ENCODE results near the gene AGAP2.
"Not testable (repeated sequence)": the region's sequence is repeated elsewhere in the genome, so short reads cannot be mapped to it uniquely, and the experiment has no call there.

AGAP2 gene

DNA sequence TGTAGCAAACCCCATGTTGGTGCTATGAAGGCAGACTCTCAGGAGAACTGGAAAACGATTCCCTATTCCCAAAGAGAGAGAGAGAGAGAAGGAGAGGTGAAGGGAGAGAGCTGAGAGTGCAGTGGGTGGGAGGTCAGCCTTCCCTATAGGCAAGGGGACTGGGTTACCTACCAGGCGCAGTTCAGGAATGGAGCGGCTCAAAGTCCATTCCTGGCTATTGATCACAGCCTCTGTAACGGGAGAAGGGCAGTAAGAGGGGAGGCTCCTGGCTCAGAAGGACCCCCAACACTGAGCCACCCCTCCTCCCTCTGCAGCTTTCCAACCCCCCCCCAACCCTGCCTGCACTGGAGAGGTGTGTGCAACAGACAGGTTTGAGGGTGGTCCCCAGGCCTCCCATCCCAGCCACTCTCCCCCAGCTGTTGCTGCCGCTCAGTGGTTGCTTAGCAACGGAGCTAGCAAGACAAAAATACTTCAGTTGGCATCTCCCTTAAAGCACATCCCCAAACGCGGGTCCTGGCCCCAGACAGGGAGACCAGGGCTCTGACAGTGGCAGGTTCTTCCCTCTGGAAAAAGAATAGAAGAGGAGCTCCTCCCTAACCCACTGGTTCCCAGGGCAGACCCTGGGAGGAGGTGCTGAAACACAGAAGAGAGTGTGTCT is 3.2 kb downstream of the AGAP2 start:
- DNase-seq, result no peak

DNA sequence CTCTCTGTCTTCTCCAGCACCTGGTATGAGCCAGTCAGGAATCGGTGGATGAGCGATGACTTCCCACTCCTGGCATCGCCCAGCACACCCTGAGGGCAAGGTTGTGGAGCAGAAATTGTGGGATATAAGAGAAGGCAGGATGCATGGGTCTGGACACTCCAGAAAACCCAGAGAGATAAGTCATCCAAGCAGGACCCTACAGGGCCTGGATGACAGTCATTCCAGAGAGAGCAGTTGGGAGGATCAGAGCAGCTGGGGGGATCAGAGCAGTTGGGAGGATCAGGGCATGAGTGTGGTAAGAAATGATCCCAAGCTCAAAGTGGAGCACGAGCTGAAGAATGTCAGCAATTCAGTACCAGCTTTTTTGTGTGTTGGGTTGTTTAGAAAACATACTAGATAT is 4.0 kb downstream of the AGAP2 start:
- DNase-seq, result no peak

DNA sequence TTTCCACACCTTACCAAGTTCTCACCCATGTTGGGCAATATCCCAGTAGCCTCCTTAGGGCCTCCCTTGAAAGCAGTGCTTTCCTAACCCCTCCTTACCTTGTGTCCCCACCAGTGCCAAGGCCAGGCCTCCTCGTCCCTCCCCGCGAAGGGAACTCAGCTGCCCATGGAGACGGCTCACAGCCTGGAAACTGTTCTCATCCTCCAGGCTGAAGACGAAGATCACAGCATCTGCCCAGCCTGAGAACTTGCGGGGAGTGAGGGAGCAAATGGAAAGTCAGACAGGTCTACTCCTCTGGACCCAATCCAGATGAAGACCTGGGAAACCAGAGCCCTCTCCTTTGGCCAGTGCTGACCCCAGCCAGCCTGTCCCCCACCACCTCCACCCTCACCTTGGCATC is 4.6 kb downstream of the AGAP2 start:
- DNase-seq, result no peak

DNA sequence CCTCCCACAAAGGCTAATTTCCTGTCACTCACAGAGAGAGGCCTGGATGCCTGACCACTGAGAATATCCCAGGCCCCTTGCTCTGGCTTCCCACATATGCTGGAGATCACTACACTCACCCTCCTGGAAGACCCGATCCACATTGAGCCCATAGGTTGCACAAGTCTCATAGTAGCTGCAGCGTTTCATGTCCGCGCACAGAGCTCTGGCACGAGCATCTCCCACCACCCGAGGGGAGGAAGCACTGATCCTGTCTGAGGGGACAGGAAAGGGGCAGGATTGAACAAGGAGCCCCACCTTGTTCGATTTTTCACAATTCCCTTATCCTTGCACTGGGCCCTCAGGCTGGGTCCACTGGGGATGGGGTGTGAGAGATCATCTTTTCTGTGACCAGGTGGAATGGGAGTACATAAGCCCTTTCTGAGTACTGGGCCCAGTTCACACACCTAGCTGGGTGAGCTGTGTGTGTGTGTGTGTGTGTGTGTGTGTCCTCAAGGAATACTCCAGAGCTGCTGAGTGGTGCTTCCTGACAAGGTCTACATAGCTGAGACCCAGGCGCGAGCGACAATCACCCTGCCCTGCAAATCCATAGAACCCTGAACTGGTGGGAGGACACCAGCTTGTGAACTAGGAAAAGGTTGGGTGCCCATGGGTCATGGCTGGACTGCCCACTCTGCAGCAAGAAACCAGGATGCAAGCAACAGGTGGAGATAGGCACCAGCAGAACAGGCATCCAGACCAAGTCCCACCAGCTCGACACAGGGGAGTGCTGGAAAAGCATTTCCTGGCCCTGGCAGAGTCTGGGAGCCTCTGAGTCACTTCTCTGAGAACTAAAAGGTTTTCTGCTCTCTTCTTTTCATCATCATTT is 5.6 kb downstream of the AGAP2 start:
- no peak for DNase-seq

DNA sequence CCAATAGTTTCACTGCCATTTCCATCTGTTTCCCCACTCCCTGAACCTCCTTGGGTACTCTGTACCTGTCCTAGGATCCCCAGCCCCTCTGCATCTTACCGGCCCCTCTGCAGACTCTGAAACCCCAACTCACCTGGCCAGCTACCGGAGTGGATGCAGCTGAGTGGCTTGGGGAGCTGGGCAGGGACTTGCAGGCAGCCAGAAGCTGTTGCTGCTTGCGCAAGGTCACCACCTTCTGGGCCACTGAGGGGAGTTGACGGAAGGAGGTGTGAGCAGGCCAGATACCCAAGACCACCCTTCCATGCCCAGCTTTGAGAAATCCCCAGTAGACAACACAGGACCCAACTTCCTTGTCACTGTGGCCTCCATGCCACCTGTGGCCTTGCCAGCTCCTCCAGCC is 6.3 kb downstream of the AGAP2 start:
- no peak for DNase-seq

DNA sequence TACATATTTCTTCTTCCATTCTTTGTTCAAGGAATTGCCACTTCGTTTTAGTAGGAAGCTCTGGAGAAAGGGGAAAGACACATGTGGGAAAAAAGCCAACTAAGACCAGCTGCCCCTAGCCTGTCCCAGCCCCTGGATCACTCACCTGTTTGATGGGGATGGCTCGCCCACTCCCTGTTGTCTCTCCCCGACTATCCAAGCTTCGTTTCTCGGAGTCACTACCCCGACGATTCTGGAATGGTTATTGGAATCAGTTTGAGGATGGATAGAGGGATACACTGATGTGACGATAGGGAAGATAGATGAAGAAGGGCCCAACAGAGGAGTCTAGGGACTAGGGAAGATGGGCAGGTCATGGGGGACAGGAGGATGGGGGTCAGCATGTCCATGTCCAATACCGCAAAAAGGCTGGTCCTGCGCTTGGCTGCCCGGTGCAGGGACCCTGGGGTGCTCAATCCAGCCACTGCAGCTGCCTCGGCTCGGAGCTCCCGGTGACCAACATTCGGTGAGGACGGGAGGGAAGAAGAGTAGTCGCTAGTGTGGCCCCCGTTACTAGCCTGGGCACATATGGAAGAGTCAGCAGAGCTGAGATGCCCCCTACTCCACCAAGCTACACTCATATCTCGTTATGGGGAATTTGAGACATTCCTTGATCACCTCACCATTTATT is 7.0 kb downstream of the AGAP2 start:
- DNase-seq, result no peak

DNA sequence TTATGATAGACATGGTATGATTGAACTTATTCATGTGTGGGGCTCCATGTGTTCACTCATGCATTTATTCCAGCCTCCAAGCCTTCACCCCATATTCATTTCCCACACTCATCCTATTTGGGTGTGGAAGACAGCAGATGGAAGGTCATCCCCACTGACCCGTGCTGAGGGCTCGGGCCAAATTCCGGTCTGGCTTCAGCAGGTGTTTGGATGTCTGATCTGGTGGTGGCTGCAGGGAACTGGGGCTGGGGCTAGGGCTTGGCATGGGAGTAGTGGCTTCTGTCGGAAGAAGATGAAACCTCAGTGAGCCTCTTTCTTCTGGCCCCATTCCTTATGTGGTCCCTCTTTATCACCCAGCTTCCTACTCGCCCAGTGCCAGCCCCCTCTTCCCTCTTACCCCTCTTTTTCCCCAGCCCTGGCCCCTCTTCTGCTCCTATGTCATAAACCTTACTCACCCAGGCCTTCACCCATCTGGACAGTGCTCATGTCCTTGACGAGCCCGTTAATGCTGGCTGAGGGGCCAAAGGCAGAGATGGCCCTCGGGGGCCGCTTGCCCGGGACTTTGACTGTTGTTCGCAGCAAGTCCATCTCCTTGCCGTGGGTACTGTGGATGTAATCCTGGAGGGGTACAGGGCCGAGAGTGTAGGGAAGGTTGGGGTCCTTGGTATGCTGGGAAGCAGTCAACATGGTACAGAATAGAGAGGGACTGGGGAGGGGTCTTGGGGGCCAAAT is 8.0 kb downstream of the AGAP2 start:
- DNase-seq, result no peak

DNA sequence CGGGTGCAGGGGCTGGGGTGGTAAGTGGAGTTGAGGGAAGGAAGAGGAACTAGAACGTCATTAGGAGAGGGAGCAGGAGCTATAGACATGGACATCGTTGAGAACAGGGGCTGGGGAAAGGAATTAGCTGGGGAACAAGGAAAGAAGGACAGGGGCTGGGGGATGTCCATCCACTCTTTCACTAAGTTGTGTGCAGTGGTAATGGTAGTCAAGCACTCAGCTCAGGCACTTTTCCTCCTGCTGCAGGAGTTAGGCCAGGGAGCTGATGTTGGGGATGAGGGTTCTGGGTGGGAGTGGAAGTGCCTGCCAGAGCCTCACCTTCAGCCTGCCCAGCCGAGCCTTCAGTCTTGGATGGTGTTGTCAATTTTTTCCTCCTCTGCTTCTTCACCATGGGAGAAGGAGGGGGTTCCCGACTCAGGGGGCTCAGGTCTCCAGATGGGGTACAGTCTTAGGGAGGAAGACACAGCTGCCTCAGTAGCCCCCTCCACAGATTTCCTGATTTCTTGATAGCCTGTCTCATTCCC is 9.2 kb downstream of the AGAP2 start:
- no peak for DNase-seq

DNA sequence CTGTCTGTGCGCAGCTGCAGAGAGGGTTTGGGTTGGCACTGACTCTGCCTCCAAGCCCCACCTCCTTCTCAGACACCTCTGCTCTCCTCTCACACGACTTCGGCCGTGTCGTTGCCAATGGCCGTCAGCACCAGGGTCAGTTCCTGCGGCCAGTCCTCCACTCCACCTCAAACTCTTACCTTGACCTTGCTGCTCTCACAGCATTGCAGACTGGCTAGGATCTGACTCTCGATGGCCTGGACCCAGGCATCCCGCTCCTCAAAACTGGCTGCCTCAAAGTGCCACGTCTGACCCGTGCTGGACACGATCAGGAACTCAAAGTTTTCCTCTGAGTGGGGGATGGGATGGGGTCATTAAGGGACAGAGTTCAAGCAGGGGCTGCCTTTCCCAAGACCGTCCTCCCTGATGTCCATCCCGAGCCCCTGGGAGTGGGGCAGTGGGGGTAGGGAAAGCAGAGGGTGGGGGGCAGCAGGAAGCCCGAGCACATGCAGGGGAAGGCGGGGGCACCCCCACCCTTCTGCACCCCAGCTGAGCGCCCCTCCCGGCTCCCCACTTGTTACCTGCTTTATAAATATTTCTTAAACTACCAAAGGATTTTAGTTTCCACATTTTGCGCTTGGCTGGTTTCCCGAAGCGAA is 10.7 kb downstream of the AGAP2 start:
- DNase-seq, result no peak

DNA sequence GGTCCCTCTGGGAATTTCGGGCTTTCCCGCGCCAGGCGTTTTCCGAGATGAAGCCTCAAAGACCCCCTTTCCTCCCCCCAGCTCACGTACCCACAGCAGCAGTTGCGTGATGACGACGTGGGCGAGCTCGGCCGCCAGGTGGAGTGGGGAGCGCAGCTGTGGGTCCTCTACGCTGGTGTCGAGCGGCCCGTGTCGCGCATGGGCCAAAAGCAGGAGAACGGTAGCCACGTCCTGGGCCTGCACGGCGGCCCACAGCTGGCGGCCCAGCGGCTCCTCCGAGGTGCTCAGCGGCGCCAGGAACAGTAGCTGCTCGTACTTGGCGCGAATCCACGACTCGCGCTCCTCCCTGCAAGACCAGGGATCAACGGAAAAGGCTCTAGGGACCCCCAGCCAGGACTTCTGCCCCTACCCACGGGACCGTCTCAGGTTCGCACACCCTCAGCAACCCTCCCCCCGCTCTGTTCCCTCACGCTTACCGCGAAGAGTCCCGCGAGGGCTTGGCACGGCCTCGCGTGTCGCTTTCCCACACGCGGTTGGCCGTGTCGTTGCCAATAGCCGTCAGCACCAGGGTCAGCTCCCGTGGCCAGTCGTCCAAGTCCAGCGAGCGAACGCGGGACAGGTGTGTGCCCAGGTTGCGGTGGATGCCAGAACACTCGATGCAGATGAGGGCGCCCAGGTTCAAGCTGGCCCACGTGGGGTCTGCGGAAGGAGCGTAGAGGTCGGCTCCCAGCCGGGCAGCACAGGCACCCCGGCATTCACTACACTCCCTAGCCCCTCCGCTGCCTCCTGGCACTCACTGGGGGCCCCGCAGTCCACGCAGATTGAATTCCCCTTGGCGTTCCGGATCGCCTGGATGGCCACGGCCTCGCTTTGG is 11.4 kb downstream of the AGAP2 start:
- DNase-seq, result no peak

DNA sequence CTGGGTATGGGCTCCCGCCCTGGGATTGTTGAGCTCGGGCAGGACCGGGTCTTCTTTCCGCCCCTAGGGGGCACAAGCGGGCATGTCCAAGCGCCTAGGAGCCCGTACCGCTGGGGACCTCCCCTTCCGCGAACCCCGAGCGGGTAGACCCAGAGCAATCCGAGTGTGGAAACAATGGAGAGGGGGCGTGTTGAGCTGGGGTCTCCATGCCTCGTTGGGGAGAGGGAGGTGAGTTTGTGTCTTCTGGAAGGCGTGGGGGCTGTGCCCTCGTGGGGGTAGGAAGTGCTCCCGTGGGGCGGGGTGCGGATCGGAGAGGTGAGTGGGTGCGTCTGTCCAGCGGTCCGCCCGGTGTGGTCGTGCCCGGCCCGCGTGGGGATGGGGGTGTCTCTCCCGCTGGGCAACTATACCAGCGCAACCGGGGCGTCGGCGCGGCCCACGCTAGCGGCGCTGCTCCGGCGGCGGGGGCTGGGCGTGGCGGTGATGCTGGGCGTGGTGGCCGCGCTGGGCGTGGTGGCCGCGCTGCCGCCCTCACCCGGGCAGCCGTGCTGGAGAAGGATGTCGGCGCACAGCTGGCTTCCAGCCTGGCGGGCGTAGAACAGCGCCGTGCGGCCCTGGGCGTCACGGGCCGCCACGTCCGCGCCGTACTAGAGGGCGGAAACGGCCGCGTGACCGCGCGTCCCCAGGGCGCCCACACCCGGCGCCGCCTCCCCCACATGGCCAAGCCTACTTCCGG is 12.2 kb downstream of the AGAP2 start:
- DNase-seq, result no peak

DNA sequence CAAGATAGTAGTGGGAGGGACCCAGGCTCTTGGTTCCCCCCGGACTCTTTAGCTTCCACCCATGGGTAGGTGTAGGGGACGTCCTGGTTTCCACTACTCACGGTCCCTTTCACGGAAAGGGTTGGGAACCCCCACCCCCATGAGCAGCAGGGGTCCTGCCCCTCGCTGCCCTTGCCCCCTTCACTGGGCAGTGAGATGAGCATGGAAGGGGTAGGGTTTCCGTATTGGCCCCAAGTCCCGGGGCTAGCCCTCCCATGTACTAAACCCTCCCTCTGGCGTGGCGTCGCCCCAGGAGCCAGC is 12.7 kb downstream of the AGAP2 start:
- DNase-seq, result no peak

DNA sequence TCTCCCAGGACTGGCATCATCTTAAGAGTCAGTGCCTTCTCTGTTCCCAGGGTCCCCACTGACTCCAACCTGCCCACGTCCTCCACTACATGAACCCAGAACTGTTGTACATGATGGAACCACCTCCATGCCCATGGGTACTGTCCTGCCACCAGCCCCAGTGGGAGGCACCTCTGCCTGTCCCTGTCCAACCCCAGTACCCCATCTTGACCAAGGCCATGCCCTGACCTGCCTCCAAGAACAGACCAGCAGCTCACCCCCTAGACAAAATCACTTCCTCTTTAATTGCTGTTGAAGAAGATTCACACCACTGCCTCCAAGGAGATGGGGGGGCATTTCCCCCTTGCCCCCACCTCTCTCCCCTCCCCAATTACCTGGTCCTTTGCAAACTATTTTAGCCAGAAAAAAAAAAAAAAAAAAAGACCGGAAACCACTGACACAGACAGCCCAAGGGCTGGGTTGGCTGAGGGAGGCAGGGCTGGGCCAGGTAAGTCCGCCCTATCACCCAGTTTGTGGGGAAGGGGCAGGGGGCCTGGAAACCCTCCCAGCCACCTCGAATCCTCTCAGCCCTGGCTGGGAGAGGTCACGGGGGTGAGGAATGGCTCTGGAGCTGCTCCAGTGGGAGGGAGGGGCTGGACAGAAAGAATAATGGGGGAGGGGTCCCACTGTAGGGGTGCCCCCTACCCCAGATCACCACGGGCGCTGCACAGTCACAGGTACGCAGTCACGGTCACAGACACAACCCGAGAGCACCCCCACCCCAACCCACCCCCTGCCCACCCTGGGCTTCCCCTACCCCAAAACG is 13.4 kb downstream of the AGAP2 start:
- no peak for DNase-seq

DNA sequence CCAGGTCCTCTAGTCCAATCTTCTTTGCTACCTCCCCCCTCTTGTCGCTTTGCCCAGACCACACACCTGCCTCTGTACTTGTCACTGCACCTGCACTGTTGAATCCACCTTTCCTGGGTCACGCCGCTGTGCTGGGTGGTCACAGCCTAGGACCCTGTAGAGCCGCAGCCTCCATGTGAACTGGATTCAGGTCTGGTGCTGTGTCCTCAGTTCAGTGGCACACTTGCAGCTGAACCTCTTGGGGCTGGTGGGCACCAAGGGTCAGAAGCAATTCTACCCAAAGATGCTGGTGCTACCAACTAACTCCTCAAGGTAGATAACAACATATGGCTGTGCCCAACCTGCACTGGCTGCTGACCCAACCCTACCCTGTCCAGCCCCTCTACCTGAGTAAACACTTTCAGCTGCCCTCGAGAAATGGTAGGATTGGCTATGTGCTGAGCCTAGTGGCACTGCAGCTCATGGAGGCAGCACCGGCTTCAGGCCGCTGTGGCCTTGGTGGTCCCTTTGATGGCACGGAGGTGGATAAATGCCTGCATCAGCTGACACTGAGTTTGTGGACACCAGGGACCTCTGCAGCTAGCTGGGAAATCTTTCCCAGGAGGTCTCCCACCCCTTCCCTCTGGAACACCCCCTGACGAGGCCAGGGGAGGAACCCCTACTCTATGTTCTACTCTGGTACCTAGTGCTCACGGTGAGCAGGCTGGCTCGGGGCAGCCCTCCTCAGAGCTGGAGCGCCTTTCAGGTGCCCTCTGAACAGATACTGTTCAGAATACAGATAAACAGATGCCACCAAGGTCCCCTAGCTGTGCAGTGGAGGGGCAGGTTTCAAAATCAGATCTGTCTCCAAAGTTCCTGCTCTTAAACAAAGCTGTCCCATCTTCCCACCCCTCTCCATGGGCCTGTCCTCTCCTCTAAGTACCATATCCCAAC is 14.3 kb downstream of the AGAP2 start:
- no peak for DNase-seq

DNA sequence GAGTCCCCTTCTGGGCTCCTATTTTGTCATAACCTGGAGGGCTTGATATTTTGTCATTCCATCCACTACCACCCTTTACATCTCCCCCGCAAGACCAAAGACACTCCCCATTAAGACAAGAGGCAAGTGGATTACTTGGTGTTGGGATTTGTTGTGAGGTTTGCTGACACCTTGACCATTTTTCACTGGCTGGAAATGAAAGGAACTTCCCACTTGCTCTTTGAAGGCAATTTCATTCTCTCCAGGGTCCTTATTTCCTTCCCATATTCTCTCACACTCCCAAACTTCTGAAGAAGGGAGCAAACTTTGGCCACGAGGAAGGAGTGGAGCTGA is 14.9 kb downstream of the AGAP2 start:
- DNase-seq, result no peak

DNA sequence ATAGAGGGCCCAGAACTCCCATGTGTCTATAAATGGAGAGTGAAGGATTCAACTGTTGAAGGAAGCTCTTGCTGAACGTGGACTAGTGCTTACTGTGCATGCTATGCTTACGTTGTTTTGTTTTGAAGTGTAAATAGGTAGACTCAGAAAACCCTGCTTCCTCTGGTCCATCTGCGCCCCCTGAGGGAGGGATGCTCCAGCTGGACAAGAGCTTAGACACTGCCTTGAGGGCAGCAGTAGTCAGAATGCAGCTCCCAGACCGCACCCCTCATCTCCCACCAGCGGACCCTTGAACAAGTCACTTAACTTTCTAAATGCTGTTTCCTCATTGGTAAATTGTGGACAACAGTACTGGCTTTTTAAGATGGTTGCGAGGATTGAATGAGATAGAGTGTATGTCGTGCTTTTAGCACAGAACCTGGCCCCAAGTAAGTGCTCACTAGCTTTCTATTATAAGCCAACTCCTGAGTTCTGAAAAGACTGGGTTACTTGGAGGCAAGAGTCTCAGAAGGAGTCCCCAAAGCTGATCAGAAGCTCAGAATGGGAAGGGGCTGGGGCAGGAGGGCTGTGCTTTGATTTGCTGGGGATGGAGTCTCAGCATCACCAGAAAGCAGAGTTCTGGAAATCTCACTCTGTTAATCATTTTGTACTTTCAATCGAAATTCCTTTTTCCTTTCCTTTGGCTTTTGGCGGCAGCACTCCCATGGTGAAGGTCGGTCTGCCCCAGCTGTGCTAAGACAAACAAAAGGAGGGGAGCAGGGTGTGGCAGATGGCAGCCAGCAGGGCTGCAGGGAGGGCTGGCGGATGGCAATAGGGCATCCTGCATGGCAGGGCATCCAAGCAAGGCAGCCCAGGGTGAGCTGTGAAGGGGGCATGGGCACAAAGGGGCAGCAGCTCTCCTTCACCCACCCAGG is 15.6 kb downstream of the AGAP2 start:
- DNase-seq, result no peak

DNA sequence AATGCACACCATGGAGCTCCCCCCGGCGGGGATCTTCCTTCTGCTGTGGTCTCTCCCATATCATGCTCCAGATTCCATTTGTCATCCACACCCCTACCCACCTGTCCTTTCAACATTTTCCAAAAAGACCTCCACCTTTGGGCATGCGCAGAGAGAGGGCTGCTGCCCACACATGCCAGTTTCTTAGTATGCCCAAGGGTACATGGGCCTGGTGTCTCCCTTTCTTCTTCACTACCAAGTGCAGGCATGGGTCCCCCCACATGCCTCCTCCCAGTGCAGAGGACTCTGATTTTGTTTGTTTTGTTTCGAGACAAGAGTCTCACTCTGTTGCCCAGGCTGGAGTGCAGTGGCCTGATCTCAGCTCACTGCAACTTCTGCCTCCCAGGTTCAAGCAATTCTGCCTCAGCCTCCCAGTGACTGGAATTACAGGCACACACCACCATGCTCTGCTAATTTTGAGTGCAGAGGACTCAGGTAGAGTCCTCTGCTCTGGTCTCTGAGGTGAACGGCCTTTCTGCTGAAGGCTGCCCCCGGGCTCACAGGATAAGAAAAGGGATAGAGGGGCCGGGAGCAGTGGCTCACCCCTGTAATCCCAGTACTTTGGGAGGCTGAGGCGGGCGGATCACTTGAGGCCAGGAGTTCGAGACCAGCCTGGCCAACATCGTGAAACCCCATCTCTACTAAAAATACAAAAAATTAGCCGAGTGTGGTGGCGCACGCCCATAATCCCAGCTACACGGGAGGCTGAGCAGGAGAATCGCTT is 16.5 kb downstream of the AGAP2 start:
- not testable (repeated sequence) for DNase-seq

Data from stimulated activated naive CD4-positive, alpha-beta T cell treated with Interleukin-2 at 50 U/mL for 16 hours (primary cell).